Subcutaneous adipose tissue (tissue), 4 donors: ENCODE results near the gene BPTF. TPM values are rescaled to one million over a fixed set of nuclear protein-coding genes. Genes with fewer than 3 reads are reported as not detected.

Experiments
- CTCF ChIP-seq: fragments of 450-650 bp; IDR thresholded peaks from one replicate; pipeline ENCODE4 v1.5.1; 2016; ENCODE audit warnings: low read depth, mild to moderate bottlenecking, control low read depth, antibody characterized with exemption, moderate library complexity
- total RNA-seq, 4 donors: library from RNA; depleted of rRNA; stranded (reverse); fragments of >200 nt; gene quantifications; one replicate each; pipeline ENCODE4 v1.1.0, GENCODE V29; 2016

Gene BPTF
- total RNA-seq, 4 donors from 2014 or later: 64.4 to 95.9 (median 77.5) TPM

- TF ChIP-seq CTCF: no peak
Observed at GRCh38 chr17:68015081-68015723, 189.9 kb downstream of the BPTF start.

- no peak for TF ChIP-seq CTCF
Observed at GRCh38 chr17:68016838-68017237, 191.5 kb downstream of the BPTF start.

GRCh38 chr17:68019336-68019674, 194.0 kb downstream of the BPTF start:
- TF ChIP-seq CTCF: no peak

GRCh38 chr17:68019675-68020408, 194.5 kb downstream of the BPTF start:
- no peak for TF ChIP-seq CTCF

- TF ChIP-seq CTCF: no peak
Observed at GRCh38 chr17:68020409-68020756, 195.1 kb downstream of the BPTF start.

GRCh38 chr17:68021963-68022362, 196.7 kb downstream of the BPTF start:
- TF ChIP-seq CTCF: no peak

GRCh38 chr17:68029512-68030215, 204.4 kb downstream of the BPTF start:
- no peak for TF ChIP-seq CTCF
